ENCODE results near the gene BPIFA1. TPM values are rescaled to one million over a fixed set of nuclear protein-coding genes. Genes with fewer than 3 reads are reported as not detected.

BPIFA1 gene
- polyA plus RNA-seq, 1 of the 3 experiments (the other 2 are of a cell fraction), result not detected

DNA sequence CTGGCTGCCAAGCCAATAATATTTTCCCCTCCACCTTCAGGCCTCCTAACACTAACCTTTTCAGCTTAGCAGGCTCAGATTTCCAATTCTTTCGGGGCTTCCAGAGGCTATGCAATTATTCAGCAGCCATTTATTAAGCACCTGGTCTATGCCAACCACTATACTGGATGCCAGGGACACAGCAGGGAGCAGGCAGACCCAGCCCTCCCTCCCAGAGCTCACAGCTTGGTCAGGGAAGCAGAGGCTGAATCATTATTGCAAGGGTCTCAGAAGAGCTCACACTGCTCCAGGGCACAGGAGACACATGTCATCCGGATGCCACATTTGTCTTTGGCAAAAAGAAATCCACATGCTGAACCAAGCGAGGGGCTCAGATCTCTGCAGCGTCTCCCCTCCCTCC, 48.5 kb downstream of the BPIFA1 start:
- no peak overlapping the region for H3K4me3 ChIP-seq (ENCODE audit: low read depth in 2 of 2, low read length in 1 of 2)
- POLR2A ChIA-PET, result no interaction called here
- no peak for TF ChIP-seq RAD21 (IDR thresholded peaks at IDR 0.05; ENCODE audit: low read length)
- TF ChIP-seq ELF1 (IDR thresholded peaks at IDR 0.05), result no peak
- TF ChIP-seq TAF1 (IDR thresholded peaks at IDR 0.05; ENCODE audit: borderline replicate concordance, low read depth, low read length), result no peak
- no peak for TF ChIP-seq EP300 (IDR thresholded peaks at IDR 0.05; ENCODE audit: borderline replicate concordance in 1 of 2, low read depth in 1 of 2, low read length in 1 of 2)
- TF ChIP-seq MEF2A (IDR thresholded peaks at IDR 0.05; ENCODE audit: borderline replicate concordance, low read depth), result no peak
- TF ChIP-seq, protein P1, sequence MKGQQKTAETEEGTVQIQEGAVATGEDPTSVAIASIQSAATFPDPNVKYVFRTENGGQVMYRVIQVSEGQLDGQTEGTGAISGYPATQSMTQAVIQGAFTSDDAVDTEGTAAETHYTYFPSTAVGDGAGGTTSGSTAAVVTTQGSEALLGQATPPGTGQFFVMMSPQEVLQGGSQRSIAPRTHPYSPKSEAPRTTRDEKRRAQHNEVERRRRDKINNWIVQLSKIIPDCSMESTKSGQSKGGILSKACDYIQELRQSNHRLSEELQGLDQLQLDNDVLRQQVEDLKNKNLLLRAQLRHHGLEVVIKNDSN (IDR thresholded peaks at IDR 0.05; ENCODE audit: borderline replicate concordance, low read depth), result no peak
- TF ChIP-seq RCOR1 (IDR thresholded peaks at IDR 0.05; ENCODE audit: low read length), result no peak
- no peak for TF ChIP-seq SMC3 (IDR thresholded peaks at IDR 0.05; ENCODE audit: low read depth, low read length)
- TF ChIP-seq FOXM1 (IDR thresholded peaks at IDR 0.05; ENCODE audit: low read depth), result no peak
- TF ChIP-seq EZH2phosphoT487 (IDR thresholded peaks at IDR 0.05; ENCODE audit: borderline replicate concordance, low read depth), result no peak
- no peak for TF ChIP-seq TEAD4 (IDR thresholded peaks at IDR 0.05; ENCODE audit: borderline replicate concordance, insufficient read depth)
- H3F3A ChIP-seq (replicated peaks; ENCODE audit: insufficient read depth), result no peaks in the 10 kb centered on the region
- peak; percentile 52 for DNase-seq
- no peaks in the 10 kb centered on the region for H3K9me3 ChIP-seq
- CTCF ChIA-PET, result interaction anchor here (1.1 to 7.4 kb wide), 4 partner anchors 8 to 385 kb away, joined by 3 to 35 read pairs (median 5); no protein-coding TSS in a partner anchor
- no peaks in the 10 kb centered on the region; the same call in 1 of the 2 replicates for H3K27me3 ChIP-seq (ENCODE audit: insufficient read depth)
- H3K4me1 ChIP-seq (ENCODE audit: control insufficient read depth in 1 of 2, insufficient read depth in 2 of 2, low read depth in 1 of 2, low read length in 1 of 2), result peaks cover 0 to 6% of the 10 kb centered on the region in 2 experiments; a peak in 1 of 4 replicates
- no peak overlapping the region for H3K27ac ChIP-seq (ENCODE audit: low read depth in 2 of 2, low read length in 1 of 2)
- no peak overlapping the region for H3K9ac ChIP-seq
- no peaks in the 10 kb centered on the region for H4K20me1 ChIP-seq (ENCODE audit: insufficient read depth)
- no peak overlapping the region for H2AFZ ChIP-seq (ENCODE audit: low read depth)
- no peaks in the 10 kb centered on the region for H3K79me2 ChIP-seq (ENCODE audit: insufficient read depth)
- no peaks in the 10 kb centered on the region for H3K9me2 ChIP-seq
- H3K4me2 ChIP-seq, result no peak overlapping the region
- H3K36me3 ChIP-seq (replicated peaks in 1 of 2; ENCODE audit: control insufficient read depth in 1 of 2, insufficient read depth in 2 of 2, low read length in 1 of 2), result no peaks in the 10 kb centered on the region
- WGBS (ENCODE audit: low lambda C conversion rate), result 28% methylated on average over 4 of the region's 4 CpGs

DNA sequence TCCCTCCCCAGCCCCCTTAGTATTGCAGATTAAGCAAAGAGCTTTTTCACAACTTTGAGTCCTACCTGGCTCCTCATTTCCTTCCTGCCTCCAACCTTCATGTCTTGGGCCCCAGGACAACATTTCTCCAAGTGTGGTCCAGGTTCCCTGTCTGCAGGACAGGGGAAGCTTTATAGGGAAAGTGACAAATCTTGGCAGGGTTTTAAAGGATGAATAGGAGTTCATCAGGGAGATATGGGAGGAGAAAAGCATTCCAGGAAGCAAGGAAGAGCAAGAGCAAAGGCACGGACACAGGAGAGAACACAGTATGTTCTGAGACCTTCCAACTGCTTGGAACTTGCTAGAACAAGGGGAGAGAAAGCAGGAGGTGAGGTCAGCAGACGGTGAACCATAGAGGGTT, 49.1 kb downstream of the BPIFA1 start:
- Histone ChIP-seq H3K4me3 (ENCODE audit: low read depth in 2 of 2, low read length in 1 of 2) (no peak overlapping the region), H4K20me1 (ENCODE audit: insufficient read depth) (no peaks in the 10 kb centered on the region), H3K4me1 (ENCODE audit: control insufficient read depth in 1 of 2, insufficient read depth in 2 of 2, low read depth in 1 of 2, low read length in 1 of 2) (peaks cover 0 to 6% of the 10 kb centered on the region in 2 experiments; a peak in 1 of 4 replicates), H3F3A (replicated peaks; ENCODE audit: insufficient read depth) (no peaks in the 10 kb centered on the region), H3K27ac (ENCODE audit: low read depth in 2 of 2, low read length in 1 of 2) (no peak overlapping the region), H3K27me3 (ENCODE audit: insufficient read depth) (no peaks in the 10 kb centered on the region; the same call in 1 of the 2 replicates), H2AFZ (ENCODE audit: low read depth) (no peak overlapping the region), H3K9me2 (no peaks in the 10 kb centered on the region), H3K4me2 (no peak overlapping the region), H3K9ac (no peak overlapping the region), H3K9me3 (no peaks in the 10 kb centered on the region), H3K79me2 (ENCODE audit: insufficient read depth) (no peaks in the 10 kb centered on the region), H3K36me3 (replicated peaks in 1 of 2; ENCODE audit: control insufficient read depth in 1 of 2, insufficient read depth in 2 of 2, low read length in 1 of 2) (no peaks in the 10 kb centered on the region)
- TF ChIP-seq, protein P2, sequence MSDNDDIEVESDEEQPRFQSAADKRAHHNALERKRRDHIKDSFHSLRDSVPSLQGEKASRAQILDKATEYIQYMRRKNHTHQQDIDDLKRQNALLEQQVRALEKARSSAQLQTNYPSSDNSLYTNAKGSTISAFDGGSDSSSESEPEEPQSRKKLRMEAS (IDR thresholded peaks at IDR 0.05; ENCODE audit: low read depth), result no peak
- TF ChIP-seq FOSL2 (IDR thresholded peaks at IDR 0.05; ENCODE audit: borderline replicate concordance, low read depth) (no peak), EZH2phosphoT487 (IDR thresholded peaks at IDR 0.05; ENCODE audit: borderline replicate concordance, low read depth) (no peak), GABPA (IDR thresholded peaks at IDR 0.05; ENCODE audit: low read depth) (no peak), ELF1 (IDR thresholded peaks at IDR 0.05) (no peak), EP300 (IDR thresholded peaks at IDR 0.05; ENCODE audit: borderline replicate concordance in 1 of 2, low read depth in 1 of 2, low read length in 1 of 2) (no peak), NRF1 (IDR thresholded peaks at IDR 0.05; ENCODE audit: low read depth, low read length) (no peak), YY1 (IDR thresholded peaks at IDR 0.05; ENCODE audit: low read depth) (no peak), FOXJ3 (CRISPR knock-in tag; IDR thresholded peaks at IDR 0.05) (no peak), MXI1 (IDR thresholded peaks at IDR 0.05; ENCODE audit: low read depth, low read length) (no peak)
- TF ChIP-seq, protein P3, sequence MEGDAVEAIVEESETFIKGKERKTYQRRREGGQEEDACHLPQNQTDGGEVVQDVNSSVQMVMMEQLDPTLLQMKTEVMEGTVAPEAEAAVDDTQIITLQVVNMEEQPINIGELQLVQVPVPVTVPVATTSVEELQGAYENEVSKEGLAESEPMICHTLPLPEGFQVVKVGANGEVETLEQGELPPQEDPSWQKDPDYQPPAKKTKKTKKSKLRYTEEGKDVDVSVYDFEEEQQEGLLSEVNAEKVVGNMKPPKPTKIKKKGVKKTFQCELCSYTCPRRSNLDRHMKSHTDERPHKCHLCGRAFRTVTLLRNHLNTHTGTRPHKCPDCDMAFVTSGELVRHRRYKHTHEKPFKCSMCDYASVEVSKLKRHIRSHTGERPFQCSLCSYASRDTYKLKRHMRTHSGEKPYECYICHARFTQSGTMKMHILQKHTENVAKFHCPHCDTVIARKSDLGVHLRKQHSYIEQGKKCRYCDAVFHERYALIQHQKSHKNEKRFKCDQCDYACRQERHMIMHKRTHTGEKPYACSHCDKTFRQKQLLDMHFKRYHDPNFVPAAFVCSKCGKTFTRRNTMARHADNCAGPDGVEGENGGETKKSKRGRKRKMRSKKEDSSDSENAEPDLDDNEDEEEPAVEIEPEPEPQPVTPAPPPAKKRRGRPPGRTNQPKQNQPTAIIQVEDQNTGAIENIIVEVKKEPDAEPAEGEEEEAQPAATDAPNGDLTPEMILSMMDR (IDR thresholded peaks at IDR 0.05), result no peak
- TF ChIP-seq, protein P1 (IDR thresholded peaks at IDR 0.05; ENCODE audit: borderline replicate concordance, low read depth), result no peak
- CTCF ChIA-PET, result interaction anchor here (0.9 to 7.4 kb wide), 5 partner anchors 9 to 386 kb away, joined by 3 to 35 read pairs (median 6); no protein-coding TSS in a partner anchor
- WGBS (ENCODE audit: low lambda C conversion rate), result 35% methylated on average over 2 of the region's 2 CpGs
- POLR2A ChIA-PET, result no interaction called here
- DNase-seq, result no peak
